Hematopoietic multipotent progenitor cell treated with erythropoietin and hydrocortisone succinate and interleukin-3 and kit ligand, for 4 days (in vitro differentiated cells): ENCODE data around the gene CCL18.
A peak's percentile ranks its signal among the peaks of the same experiment; 100 is the strongest.
"Not testable (repeated sequence)": the region's sequence is repeated elsewhere in the genome, so short reads cannot be mapped to it uniquely, and the experiment has no call there.

Experiments
- DNase-seq: peaks from one replicate; pipeline ENCODE4 v3.0.0-alpha.2; 2015

Gene CCL18

DNA sequence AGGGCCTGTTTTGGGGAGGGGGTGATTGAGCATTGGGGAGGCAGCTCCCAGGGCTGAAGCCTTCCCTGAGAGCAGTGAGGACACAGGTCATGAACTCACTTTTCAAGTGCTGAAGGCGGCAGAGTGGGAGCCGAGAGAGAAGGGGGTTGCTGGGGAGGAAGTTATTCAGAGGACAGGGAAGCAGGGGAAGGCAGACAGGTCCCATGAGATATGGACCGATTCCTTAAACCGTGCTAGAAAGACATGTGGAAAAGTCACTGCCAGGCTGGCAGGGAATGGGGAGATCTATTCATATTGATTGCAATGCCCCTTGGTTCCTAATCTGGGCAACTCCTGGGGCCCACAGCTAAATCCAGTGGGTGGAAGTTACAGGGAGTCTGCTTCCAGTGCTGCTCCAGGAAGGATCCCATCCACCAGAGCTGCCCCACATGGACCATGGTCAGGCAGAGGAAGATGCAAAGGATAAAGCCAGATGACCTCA is 40.7 kb downstream of the CCL18 start:
- no peak for DNase-seq

DNA sequence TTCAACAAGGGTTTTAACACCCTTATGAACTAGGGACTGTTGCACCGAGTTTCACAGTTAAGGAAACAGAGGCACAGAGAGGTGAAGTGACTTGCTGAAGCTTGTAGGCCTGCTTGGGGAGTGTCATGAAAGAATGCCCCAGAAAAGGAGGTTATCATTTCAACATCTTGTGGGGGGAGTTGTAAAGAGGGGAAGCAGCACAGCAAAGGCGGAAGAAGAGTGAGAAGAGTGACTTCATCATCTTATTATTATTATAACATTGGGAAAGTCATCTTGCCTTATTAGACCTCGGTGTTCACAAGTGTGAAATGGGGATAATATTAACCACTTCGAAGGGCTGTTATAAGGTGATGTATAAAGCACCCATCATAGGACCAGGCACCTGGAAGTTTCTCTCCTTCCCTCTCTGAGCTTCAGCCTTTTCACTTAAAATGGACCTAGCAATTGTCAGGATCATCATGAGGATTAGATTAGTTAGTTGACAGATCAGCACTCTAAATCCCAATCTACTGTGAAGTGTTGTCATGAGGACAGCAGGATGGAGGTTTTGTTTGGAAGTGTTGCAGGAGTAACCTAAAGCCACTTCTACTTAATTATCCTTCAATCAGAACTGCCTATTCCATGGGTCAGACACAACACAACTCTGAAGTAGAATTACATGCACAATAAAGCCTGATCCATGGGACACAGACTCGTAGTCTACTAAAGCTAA is 41.9 kb downstream of the CCL18 start:
- no peak for DNase-seq

DNA sequence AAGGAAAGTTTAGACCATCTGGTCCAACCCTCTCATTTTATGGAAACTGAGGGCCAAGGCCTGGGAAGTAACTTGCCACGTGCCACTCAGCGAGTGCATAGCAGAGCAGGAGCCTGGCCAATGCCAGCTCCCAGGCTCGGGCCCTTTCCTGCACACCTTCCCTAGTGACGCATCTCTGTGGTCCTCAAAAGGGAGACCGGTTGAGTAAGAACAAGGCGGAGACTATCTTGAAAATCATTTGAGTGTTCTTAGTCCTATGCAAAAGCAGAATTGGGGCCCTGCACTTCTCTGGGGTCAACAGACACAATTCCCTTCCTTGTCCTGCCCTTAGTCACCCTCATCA is 42.4 kb downstream of the CCL18 start:
- no peak for DNase-seq

DNA sequence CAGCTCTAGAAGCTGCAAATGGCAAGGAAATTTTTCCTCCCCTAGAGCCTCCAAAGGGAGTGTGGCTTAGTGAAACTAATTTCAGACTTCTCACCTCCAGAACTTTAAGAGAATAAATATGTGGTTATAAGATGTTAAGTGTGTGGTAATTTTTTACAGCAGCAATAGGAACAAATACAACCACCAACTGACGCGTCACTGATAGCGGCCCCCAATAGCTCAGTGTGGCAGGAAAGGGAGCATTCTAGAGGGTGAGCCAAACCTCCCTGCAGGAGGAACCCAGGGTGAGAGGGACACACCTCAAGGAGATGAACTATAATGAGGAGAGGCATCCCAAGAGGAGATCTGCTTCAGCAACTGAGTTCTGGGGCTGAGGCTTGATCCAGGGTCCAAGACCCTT is 43.6 kb downstream of the CCL18 start:
- peak; percentile 19 for DNase-seq

DNA sequence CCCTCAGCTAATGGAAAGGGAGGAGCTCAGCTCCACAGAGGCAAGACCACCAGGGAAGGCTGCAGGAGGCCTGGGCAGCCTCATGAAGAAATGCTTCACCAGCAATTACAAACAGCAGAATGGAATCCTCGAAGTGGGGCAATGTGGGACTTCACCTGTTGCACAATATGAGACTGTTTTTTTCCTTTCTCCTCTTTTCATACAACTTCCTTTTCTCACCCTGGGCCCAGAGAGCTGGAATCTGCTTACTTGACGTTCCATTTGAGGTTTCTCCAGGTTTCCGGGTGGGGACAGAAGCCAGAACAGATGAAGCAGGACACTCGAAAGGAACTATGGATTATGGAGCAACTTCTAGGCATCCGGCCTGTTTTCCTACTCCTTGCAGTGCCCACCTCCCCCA is 44.2 kb downstream of the CCL18 start:
- not testable (repeated sequence) for DNase-seq

DNA sequence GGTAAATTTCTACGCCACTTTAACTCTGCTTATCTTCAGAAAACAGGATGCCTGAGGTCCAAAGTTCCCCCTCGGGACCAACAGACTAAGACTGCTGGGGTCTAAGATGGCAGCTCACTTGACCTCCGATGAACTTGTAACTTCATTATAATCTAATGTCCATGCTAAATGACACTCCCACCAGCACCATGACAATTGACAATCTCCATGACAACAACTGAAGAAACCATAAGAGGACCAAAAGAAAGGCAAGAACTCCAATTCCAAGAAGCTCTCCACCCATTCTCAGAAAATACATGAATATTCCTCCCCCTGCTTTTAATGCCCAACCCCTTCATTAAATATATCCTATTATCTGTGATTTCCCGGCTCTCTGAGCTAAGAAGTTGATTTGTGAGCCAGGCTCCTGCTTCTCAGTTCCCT is 47.0 kb downstream of the CCL18 start:
- DNase-seq = peak; percentile 37

DNA sequence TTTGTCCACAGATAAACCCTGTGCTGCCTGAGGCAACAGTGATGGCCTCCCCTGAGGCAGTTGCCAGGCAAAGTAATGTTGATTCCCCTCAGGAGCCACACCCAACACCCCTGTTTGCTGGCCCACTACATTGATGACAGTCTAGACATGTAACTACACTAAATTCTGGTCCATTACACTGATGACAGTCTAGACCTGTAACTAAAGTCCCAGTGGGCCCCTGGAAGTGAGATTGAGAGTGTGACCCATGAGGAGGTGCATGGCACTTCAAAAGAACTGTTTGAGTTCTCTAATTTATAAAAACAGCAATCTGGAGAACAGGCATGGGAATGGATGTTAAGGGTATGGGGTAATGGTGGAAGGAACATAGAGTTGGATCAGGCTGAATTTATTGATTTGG is 48.5 kb downstream of the CCL18 start:
- DNase-seq = no peak

- not testable (repeated sequence) for DNase-seq
Measured at GRCh38 chr17:36113131-36113530, 49.1 kb downstream of the CCL18 start.

DNA sequence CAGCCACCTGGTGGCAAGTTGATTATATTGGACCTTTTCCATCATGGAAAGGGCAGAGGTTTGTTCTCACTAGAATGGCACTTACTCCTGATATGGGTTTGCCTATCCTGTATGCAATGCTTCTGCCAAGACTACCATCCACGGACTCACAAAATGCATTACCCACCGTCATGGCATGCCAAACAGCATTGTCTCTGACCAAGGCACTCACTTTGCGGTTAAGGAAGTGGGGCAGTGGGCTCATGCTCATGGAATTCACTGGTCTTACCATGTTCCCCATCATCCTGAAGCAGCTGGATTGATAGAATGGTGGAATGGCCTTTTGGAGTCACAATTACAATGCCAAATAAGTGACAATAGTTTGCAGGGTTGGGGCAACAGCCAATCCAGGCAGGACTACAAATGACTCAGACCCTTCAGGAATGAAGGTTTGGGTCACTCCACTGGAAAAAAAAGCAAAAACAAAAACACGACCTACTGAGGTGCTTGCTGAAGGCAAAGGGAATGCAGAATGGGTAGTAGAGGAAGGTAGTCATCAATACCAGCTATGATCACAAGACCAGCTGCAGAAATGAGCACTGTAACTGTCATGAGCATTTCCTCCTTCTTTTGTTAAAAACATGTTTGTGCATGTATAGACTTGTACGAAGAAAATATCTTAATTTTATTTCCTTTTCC is 51.0 kb downstream of the CCL18 start:
- not testable (repeated sequence) for DNase-seq

GRCh38 chr17:36115649-36115977 is 51.5 kb downstream of the CCL18 start:
- not testable (repeated sequence) for DNase-seq

- no peak for DNase-seq
Measured at GRCh38 chr17:36117505-36118382, 53.7 kb downstream of the CCL18 start.

GRCh38 chr17:36118477-36119353 is 54.6 kb downstream of the CCL18 start:
- DNase-seq = no peak

- no peak for DNase-seq
Measured at GRCh38 chr17:36120221-36120620, 56.1 kb downstream of the CCL18 start.

- DNase-seq = not testable (repeated sequence)
Measured at GRCh38 chr17:36121099-36121498, 57.0 kb downstream of the CCL18 start.
